HG03460 (cell line): ENCODE measurements around the gene ZNF469.

Source experiments
- ATAC-seq: cut with Tn5 transposase; IDR thresholded peaks from one replicate; pipeline ENCODE4 v1.9.1; 2021; ENCODE audit not compliant: unreplicated experiment

ZNF469 gene

DNA sequence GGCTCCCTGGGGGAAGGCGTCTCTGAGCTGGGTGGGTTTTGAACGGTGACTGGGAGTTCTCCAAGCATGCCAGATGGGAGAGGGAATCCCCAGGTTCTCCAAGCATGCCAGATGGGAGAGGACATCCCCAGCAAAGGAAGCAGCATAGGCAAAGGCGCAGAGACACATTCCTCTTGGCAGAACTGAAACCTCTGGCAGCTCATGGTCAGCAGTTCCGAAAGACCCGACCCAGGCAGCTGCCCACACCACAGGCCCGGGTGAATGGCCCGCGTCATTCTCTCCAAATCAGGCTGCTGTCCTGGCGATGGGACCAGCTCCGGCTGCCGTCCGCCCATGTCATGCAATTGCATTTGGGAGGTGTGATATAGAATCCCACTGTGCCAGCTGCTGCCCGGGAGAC lies 8.0 kb downstream of the ZNF469 start:
- ATAC-seq = no peak

DNA sequence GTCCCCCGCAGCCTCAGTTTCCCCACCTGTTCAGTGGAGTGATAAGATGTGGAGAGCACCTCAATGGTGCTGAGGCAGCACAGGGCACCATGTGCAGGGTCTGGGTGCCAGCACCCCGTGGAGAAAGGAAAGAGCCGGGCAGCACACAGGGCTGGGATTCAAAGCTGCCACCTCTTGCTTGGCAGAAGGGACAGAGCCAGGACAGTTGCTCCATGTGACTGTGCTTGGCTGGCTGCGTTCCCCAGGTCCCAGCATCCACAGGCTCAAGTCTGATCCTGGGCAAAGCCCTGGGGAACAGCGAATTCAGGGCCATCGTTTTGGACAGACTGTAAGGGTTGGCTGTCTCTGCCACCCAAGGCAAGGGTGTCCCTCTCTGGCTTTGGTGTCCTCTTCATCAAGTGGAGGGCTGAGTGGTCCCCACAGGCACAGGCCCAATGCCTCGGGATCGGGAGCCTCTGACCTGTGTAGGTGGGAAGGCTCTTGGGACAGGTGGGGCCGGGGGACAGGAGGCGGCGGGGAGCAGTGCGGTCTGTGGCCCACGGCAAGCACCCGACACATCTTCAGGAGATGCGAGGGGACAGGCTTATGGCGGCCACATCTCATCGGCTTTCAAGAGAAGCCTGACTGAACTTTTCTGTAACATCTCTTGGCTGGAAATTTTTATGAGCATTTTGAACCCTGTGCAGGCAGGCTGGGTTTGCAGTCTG lies 8.5 kb downstream of the ZNF469 start:
- no peak for ATAC-seq

DNA sequence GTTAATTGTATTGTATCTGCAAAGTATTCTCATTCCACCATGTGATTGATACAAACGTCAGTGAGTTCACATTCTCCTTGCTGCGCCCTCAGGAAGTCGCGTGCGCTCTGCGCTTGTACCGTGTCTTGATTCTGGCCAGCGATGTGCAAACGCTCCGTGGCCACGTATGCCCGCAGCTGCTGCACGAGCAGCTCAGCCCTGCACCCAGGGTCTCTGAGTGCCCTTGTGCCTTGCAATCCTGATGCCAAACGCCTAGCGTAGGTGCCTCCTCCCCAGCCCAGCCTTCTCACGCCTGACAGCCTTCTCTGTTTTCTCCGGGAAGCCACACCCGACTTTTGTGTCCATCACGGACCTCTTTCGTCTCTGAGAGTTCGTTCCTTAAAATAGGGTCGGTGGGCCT lies 9.4 kb downstream of the ZNF469 start:
- ATAC-seq = no peak

DNA sequence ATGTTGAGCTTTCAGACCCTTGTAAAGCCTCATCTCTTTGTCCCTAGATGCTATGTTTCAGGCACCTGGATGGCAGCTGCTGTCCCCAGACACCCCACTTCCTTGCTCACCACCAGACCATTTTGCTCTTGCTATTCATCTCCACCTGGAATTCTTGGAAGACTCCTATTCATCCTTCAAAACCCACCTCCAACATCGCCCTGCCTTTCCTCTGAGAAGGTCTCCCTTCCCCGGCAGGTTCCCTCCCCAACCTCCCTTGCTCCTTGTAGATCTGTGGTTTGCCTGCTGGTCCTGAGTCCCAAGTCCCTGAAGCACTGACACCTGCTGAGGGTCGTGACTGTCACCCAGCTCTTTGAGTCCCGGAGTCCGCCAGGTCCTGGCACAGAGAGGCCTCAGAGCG lies 9.9 kb downstream of the ZNF469 start:
- ATAC-seq = no peak

DNA sequence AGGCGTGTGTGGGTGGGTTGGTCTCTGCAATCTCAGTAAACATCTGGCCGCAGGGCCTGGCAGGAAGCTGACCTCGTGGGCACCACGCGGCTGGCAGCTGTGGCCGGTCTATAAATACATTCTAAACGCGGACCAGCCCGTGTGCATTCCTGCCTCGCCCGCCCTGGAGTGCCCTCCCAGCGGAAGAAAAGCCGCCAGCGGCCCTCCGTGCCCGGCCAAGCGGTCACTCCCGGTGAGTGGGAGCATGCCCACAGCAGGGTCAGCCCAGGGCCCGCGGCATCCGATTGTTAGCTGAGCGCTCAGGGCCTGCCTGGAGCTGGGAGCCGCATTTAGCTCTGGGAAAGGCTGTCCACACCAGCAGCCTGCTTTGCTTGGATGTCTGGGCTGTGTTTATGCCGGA lies 10.3 kb downstream of the ZNF469 start:
- ATAC-seq = no peak

DNA sequence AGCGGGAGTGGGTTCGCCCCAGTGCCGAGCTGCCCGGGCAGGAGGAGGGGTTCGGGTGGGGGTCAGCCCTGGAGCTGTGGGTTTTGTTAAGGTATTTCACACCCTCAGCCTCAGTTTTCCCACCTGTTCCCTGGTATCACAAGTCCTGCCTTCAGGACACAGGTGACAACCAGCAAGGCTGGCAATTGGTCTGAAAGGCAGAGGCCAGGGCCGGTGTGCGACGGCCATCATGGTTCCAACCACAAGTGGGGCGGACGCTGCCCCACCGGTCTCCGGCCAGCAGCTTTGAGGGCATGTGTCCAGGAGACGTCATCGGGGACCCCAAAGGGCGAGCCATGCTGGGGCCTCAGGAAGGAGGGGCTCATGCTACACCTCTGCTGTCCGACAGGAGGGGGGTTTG lies 10.8 kb downstream of the ZNF469 start:
- ATAC-seq = no peak

DNA sequence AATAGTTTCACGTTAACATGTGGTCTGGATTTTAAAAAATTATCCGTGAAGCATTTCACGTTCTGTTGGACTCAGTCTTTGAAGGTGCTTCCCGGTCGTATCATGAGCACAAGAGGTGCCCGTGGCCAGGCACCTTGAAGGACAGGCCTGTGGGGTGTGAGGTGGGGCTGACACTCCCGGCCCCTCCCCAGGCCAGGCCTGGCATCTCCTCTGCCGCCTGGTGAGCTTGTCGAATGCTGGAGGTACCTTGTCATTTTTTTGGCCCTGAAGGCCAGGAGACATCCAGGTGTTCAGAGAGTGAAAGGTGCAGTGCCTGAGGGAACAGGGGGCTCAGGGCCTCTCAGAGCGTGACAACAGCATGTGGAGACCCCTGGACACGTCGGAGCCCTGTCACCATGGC lies 11.7 kb downstream of the ZNF469 start:
- no peak for ATAC-seq

DNA sequence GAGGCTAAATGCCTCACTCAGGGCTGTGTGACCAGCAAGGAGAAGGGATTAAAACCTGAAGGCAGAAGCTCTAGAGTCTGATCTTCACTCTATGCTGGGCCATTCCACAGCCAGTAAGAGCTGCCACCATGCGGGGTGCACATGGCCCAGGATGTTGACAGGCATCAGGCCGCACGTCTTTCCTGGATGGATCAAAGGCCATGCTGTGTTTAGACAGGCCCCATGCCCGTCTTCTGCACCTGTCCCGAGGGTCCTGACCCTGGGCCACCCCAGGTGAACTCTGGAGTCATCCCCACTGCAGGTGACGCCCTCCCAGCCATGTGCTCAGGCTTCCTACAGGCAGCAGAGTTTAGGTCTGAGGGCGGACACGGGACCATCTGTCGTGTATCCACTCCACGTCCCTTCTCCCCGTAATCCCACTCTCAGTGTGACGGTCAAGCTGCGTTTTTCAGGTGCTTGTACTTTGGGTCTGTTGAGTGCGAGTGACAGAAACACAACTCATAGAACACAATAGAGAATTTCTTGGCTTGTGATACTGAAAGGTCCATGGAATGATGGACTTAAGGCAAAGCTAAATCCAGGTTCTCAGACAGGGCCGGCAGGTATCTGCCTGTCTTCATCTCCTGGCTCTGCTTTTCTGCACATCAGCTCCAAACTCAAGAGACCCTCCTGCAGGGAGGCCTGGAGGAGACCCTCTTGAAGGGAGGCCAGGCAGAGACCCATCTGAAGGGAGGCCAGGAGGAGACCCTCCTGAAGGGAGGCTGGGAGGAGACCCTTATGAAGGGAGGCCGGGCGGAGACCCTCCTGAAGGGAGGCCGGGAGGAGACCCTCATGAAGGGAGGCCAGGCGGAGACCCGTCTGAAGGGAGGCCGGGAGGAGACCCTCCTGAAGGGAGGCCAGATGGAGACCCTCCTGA lies 13.2 kb downstream of the ZNF469 start:
- ATAC-seq = no peak

DNA sequence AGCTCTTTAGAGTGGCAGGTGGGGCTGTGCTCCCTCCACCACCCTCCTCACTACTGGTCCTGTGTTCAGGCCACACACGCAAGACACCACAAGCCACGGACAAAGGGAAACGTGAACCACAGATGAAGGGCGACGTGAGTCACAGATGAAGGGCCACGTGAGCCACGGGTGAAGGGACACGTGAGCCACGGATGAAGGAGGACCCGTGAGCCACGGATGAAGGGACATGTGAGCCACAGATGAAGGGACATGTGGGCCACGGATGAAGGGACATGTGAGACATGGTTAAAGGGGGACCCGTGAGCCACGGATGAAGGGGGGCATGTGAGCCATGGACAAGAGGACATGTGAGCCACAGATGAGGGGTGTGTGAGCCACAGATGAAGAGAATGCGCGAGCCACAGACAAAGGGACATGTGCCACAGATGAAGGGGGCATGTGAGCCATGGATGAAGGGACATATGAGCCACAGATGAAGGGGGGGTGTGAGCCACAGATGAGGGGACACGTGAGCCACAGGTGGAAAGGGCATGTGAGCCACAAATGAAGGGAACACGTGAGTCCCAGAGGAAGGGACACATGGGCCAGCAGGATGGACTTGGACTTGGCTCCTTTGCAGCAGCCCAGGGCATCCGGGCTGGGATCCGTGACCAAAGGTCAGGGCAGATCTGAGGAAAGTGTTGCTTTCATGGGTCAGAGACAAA lies 15.6 kb downstream of the ZNF469 start:
- ATAC-seq = no peak

DNA sequence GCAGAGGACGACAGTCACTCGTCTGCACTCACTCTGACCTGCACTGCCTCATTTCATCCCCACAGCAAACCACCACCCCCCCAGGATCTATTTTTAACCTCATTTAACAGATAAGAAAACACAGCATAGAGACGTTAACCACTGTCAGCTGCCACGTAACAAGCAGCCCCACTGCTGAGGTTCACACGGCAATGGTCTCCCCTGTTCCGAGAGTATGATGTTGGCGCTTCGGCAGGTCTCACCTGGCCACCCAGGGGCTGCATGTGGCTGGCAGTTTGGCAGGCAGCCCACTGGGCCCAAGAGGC lies 16.1 kb downstream of the ZNF469 start:
- ATAC-seq = no peak

DNA sequence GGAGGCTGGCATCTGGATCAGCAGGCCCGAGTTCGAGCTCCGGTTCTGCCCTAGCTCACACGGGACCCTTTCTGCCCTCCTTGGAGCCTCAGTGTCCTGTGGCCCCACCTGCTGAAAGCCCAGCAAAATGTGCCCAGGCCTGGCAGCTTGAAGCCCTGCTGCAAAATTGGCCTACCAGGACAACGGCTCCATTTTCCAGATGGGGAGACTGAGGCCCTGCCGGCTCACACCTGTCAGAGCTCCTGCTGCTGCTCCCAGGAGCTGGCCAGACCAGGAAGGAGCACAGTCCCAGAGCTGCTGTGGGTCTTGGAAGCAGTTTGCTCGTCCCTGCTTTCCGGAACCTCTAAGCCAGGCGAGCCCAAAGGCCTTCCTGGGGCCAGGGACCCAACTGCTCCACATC lies 17.4 kb downstream of the ZNF469 start:
- no peak for ATAC-seq

DNA sequence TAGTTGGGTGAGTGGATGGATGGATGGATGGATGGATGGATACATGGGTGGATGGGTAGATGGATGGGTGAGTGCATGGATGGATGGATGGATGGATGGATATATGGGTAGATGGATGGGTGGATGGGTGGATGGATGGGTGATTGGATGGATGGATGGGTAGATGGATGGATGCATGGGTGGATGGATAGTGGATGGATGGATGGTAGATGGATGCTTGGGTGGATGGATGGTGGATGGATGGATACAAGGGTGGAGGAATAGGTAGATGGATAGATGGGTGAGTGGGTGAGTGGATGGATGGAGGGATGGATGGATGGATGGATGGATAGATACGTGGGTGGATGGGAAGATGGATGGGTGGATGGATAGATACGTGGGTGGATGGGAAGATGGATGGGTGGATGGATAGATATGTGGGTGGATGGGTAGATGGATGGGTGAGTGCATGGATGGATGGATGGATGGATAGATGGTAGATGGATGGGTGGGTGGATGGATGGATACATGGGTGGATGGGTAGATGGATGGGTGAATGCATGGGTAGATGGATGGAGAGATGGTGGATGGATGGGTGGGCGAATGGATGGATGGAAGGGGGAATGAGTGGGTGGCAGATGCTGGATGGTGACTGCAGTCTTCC lies 19.0 kb downstream of the ZNF469 start:
- no peak for ATAC-seq

DNA sequence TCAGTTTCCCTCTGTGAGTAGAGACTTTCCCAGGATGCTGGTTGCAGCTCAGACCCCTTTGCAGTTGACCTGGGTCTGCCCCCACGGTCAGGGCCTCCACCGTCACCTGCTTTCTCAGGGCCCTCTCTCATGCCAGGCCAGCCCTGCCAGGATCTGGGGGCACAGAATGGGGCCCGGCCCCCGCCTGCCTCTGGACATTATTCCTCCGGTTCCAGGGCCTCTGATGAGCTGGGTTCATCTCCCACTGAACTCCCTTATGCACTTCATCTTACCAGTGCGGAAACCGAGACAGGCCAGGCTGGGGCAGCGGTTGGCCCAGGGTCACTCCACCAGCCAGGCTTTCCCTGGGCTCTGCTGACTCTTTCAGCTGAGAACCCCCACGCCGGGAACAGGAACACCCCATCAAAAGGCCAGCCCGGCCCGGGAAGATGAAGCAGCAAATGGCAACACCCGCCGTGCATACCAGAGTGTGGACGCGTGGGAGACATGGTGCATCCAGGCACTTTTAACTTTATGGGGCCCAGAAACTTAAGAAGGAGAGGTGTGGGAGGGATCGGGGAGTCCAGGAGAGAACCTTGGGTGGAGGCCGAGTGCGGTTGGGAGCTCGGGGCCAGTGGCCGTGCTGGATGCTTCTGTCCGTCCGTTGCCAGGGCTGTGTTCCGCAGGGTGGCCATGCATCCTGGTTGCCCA lies 19.9 kb downstream of the ZNF469 start:
- ATAC-seq = no peak

DNA sequence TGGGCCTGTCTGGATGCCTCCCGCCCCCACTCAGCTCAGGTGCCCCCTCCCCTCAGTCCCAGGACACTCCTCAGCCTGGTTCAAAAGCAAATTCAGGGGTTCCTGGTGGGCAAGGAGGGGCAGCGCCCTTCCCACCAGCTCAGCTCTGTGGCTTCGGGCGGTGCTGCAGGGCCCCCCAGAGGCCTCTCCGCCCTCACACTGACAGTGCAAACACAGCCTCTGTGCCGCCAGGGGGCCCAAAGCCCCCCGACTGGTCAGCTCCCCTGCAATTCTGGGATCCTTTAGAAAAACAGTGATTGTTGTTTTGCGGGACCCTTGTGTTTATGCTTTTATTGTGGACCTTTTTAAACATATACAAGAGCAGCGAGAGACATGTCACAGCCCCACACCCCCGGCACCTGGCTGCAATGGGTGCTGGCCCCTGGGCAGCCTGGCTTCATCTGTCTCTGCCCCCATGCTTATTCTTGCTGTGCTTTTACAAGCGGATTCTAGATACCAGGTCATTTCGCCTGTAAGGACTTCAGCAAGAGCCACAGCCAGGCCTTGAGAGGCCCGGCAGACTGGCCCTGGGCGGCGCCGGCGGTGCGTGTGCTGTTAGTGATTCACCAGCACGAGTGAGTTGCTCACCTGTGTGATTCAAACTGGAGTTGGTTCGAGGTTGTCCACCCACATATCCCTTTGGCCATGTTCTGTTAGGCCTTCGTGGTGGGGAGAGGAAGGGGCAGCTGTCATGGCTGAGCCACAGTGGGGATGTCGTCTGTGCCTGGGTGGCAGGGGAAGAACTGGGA lies 21.2 kb downstream of the ZNF469 start:
- no peak for ATAC-seq

DNA sequence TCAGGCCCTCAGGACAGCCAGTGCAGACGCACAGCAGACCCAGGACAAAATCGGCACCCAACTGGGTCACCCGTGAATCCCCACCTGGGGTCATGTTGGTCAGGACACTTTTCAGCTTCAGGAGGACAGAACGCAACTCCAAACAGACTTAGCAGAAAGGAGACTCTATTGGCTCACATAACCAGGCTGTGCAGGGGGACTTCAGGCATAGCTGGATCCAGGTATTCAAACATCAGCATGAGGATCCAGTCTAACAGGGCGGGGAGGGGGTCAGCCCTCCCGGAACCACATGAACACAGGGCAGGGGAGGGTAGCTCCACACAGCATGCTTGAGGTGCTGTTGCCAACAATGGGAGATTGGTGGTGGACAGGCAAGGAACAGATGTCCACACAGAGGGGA lies 22.0 kb downstream of the ZNF469 start:
- ATAC-seq = no peak

DNA sequence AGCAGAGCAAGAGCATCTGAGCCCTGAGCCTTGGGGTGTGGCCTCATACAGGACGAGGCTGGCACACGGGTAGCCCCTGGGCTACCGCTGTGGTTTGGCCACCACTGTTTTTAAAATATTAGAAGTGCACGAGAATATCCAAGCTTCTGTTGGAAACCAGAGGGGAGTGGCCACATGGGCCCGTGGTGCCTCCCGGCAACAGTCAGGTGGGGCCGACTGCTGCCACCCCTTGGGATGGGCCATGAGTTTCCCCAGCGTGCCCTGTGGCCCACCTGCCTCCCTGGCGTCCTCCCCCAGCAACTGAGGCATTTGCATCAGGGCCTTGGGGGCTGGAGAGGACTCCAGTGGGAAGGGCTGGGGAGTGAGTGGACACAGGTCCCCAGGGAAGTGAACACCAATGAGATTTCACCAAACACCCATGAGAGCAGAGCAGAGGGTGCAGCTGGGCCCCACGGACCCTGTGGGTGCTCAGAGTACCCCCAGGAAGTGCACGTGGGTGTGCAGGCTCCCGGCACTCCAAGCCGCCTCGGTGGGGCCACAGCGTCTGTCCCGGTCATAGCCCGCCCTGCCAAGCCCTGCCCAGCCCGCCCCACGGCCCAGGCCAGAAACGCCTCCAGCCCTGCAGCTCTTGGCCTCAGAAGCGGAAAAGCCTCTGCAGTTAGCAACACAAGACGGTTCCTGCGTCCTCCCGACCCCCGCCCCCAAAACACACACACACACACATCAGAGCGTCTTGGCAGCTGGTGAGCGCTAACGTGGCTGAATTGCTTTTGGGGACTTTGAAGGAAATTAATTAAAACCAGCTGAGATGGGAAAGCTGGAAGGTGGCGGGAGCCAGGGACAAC lies 22.7 kb downstream of the ZNF469 start:
- no peak for ATAC-seq

DNA sequence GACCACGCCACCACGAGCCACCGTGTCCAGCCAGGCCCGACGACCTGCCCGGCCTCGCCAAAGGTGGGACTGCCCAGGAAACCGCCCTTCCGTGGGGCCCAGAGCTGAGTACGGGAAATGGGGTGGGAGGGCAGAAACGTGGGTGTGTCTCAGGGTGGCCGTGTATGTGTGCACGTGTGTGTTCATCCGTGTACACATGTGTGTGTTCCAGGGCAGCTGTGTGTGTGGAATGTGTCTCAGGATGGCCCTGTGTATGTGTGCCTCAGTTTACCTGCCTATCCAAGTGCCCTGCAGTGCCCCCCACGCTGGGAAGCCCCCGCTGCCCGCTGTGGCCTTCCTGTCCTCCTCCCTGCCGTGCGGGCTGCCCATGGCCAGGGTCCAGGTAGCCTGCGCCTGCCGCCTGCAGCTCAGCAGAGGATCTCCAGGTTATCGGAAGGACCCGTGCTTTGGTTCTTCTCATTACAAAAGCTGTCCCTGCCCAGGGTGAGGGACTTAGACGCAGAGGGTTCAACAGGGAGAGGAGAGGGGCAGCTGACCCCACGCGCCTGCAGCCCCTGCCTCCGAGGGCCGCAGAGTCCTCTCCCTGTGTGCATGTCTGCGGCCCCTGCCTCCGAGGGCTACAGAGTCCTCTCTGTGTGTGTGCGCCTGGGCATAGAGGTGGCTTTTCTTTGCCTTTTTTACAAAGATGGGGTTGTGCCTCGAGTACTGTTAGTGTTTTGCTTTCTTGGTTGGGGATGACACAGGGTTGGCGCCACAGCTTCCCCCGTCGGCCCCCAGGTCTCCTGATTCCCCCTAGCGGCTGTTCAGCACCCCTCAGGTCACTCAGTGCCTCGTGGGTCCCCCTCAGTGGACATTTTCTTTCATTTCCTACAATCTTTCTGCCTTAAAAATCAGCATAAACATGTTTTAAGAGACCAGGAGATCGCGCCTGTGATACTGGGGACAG lies 23.6 kb downstream of the ZNF469 start:
- ATAC-seq = no peak

DNA sequence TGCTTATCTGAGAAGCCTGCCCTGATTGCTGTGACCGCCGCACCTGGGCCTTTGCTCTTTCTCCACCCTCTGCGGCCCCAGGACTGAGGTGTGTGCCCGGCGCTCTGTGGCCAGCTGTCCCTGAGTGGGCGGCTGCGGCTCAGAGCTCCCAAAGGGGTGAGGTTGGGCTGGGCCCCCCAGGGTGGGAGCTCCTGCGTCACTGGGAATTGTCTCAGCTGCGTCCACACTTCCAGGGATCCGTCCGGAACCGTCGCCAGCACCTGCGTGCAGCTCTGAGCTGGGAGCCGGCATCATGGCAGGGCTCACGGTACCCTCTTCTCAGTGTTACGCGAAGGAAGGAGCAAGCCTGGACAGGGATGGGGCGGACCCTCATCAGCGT lies 24.3 kb downstream of the ZNF469 start:
- ATAC-seq = no peak
